Measurements from ENCODE around the gene LRRC47.

Gene LRRC47

DNA sequence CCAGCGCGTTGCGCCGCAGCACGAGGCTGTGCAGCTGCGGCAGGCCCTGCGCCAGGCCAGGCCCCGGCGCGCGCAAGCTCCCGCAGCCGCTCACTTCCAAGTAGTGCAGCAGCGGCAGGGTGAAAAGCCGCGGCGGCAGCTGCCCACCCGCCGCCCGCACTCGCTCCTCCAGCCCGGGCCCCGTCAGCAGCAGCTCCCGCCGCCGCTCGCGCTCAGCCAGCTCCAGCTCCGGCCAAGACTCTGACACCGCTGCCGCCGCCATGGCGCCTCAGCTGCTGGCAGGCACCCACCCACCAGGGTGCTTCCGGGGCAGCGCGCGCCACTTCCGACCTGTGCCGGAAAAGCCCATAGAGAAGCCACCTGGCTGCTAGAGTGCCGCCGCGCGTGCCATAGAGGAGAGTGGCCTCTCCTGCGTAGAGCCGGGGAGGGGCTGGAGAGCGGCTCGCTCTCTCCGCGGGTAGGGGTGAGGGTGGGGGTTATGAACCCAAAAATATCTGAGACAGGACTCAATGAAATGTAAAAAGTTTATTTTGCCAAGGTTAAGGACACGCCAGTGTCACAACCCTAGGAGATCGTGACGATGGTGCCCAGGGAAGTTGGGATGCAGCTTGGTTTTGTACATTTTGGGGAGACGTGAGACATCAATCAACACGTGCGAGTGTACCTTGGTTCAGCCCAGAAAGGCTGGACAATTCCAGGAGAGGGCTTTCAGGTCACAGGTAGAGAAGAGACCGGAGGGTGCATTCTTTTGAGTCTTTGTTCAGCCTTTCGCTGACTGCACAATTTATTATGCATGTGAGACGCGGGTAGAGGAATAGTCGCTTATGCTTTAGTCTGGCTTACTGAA, at the start of gene LRRC47:
TSS of gene LRRC47 (minus strand) at position 284 of the 847 bp plus-strand sequence. CDS start at position 262, 22 bp downstream.
- peak; percentile 15 for DNase-seq

DNA sequence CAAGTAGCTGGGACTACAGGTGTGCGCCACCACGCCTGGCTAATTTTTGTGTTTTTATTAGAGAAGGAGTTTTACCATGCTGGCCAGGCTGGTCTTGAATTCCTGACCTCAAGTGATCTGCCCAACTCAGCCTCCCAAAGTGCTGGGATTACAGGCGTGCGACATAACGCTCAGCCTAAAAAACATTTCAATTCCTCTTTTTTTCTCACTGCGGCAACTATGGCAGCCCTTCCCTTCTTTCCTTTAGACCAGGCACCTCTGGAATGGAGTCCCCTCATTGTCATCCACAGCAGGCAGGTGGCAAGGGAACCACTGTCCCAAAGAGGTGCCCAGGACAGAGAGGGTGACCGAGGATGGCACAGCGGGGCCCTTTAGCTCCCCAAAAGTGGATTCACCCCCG, 46.6 kb upstream of the LRRC47 start:
- no peak for DNase-seq

DNA sequence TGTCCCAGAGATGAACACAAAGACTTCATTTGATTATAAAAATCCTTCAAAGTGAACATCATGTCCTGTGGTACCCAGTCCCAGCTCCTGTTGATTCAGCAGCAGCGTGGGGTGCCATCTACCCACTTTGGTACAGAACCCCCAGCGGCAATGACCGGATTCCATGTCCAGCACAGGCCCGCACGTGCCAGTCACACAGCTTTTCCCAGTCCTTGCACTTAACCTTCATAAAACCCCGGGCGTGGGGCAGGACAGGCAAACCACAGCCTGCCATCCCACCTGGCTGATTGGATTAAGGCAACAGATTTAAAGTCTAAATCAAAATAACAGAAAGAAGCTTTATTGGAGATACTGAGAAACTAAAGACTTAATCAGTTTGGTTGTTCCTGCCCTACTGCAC, 45.2 kb upstream of the LRRC47 start:
- DNase-seq = no peak

DNA sequence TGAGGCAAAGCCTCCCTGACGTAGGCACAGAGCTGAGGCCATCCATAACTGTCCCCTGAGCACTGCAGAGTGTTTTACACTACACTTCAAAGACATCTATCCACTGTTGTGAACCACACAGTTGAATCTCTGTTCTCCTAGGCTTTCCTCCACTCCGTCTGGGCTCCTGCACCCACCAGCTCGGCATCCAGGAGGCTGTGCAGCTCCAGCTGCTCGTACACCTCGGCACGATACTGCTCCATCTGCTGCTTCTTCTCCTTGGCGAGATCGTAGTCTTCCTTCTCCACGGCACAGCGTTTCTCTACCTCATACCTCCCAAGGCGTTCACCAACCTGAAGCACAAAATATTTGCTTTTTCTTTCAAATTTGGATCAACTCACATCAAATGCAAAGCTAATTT, 42.5 kb upstream of the LRRC47 start:
- DNase-seq = no peak

DNA sequence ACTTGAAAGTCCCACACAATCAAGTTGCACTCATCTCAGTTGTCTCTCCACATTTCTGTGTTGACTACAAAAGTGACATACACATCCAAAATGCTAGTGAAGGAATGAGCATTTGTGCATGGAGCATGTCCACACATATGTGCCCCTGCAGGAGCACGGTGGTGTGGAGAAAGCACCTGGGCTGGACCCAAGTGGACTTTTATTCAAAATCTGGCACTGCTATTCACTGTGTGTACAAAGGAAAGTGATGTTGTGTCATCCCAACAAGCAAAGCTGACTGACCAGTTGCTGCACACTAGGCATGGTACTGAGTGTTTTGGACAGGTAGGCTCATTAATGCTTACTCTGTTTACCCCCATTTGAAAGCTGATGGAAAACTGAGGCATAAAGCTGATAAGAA, 41.4 kb upstream of the LRRC47 start:
- DNase-seq = no peak

DNA sequence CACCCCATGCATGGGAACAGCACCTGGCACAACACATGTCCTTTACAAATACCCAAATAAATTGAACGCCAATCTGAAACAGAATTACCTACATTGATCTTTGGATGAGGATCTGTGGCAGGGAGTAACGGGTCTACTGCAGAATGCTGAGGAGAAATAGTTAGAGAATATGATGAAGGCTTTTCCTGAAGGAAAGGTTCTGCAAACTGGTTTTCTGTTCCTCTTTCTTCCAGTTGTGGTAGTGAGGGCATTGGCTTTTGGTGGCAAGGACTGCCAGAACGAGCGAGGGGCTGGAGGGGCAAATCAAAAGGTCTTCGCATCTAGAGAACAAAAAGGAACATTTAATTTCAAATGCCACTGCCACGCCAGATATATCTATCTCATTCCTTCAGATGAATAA, 40.9 kb upstream of the LRRC47 start:
- no peak for DNase-seq

DNA sequence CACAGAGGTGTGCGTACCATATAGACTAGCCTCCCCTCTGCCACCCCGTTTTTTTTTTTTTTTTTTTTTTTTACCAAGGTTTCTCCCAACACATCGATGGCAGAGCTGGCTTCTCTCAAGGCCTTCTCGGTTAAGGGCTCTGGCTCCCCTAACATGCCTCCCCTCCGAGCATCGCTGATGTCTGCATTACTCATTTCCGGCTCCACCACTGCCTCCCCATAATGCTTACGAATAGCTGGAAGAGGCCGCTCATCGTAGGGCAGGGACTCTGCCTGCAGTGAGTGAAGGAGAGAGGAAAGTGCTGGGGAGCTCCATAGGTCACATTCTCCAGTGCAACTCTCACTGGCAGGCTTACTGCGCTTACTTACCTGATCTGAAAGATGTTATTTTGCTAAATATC, 40.1 kb upstream of the LRRC47 start:
- DNase-seq = no peak

DNA sequence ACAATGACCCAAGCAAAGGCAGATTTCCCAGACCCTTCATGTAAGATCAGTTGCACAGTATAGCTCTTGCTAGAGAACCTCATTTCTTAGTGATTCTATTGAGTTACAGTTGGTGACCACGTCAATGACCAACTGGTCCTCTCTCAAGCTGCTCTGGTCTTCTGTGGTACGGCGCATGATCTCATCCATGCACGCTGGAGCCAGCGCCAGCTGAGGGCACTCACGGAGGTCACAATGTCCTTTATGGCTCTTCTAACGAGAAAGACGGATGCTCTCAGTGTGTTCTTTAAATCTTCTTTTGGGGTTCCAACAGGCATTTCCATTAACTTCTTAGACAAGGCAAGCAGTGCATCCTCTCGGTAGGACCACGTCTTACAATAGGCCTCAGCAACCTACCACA, 38.4 kb upstream of the LRRC47 start:
- DNase-seq = no peak

DNA sequence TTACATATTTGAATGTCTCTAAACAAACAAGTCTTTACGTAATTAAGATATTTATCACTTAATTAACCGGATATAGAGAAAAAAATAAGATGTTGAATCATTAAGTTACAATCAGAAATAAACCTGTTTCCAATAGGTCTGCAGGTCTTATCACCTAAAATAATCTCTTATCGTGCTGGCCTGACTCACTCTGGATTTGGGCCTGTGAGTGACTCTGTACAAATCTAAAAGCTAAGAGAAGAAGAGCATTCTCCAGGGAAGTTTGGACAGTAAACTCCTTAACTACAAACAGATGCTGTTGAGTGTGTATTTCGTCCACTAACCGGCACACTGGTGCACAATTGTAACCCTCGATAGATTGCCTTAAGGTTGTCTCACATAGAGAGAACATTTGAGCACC, 35.4 kb upstream of the LRRC47 start:
- DNase-seq = no peak

DNA sequence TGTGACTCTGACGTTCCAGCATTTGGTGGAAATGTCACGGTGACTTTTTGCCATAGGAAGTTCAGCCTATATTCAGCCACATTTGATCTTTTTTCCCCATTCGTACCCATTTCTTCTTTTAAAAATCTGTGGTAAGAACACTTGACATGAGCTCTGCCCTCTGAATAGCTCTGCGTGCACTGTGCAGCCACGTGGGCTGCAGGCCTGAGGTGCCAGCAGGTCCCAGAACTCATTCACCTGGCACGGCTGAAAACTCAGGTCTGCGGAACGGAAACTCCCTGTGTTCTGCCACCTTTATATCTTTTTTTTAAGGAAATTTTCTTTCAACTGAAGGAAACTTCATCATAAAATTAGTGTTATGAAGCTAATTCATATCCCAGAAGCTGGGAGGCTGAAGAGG, 32.1 kb upstream of the LRRC47 start:
- no peak for DNase-seq

DNA sequence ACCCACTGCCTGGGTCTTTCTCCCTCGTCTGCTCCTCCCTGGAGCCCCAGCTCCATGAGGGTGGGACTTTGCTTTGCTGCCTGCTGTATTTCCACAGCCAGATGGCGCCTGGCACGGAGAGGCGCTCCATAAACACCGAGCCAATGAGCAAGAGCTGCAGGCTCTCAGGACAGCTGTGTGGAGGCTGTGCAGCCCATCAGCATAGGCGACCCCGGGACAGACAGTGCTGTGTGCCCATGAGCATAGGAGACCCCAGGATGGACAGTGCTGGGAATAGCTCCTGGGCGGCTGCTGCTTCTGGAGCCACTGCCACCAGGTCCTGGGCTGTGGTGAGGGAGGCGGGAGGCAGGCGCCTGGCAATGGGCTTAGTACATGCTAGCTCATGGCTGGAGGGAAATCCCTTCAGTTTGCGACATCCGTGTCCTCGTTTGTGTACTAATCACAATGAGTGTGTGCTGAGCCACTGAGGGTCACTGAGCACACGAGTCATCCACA, 31.6 kb upstream of the LRRC47 start:
- no peak for DNase-seq

DNA sequence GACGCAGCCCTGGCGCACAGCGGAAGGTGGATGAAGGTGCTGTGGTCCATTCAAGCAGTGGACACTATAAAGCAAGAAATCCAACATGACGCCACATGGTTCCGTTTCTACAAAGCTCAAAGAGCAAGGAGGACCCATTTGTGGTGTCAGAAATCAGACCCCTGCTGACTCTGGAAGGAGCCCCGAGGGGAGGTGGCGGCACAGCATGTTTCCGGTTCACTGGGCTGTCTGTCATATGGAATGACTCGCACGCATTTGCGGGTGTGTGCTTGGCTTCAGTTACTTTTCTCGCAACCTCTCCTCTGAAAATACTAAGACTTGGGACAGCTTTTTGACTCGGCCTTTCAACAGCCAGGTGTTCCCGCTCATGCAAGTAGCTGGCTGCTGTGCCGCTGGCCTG, 29.1 kb upstream of the LRRC47 start:
- no peak for DNase-seq

DNA sequence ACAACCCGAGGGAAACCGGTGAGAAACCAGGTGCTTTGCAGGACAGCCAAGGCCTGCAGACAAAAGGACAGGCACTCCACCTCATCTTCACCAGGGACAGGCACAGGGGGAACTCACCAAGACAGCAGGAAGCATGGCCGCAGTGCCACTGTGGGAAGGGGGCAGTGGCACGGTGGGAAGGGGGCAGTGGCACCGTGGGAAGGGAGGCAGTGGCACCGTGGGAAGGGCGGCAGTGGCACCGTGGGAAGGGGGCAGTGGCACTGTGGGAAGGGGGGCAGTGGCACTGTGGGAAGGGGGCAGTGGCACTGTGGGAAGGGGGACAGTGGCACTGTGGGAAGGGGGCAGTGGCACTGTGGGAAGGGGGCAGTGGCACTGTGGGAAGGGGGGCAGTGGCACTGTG, 28.4 kb upstream of the LRRC47 start:
- no peak for DNase-seq

DNA sequence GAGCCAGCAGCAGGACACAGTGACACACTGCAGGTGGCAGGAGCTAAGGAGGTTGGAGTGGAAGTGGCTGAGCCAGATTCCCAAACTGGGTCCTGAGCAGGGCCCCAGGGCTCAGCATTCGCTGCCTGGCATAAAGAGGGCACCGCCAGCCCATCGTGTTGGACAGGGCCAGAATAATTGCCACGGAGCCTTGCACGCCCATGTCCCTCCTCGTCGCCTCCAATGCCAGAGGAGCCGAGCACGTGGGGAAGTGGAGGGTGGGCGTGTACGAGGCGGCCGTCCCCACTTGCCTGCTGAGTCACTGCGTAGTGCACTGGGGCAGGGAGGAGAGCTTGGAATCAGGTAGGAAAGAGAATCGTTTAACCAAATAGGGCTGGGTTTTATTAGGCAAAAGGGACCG, 26.1 kb upstream of the LRRC47 start:
- DNase-seq = no peak

DNA sequence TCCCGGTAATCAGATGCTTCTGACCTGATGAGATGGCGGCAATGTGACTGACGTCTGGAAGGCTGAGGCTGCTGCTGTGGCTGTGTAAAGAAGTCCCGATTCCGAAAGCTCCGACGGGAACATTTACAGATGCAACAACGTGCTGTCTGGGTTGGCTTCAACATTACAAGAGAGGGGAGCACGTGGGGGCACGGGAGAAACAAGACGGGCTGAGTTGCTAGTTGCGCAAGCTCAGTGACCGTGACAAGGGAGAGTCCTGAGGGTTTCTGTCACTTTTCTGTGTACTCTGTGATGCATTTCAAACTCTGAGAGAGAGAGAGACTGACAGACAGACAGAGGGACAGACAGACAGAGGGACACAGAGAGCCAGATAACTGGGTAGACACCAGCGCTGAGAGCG, 25.6 kb upstream of the LRRC47 start:
- no peak for DNase-seq

DNA sequence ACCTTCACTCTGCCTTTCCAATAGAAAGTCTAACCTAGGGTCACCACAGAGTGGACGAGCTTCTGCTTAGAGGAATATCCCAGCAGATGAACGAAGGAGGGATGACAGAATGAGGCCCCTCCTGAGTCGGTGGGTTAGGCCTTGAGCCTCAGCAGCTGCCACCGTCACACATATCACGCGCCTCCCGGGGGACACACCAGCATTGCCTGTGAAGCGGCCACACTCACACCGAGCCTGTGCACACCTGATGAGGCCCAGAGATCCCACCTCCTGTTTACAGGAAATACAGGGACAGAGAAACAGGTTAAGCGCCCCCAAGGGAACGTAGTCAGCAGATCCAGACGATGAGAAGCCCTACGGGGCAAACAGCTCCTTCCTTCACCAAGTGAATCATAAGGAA, 25.1 kb upstream of the LRRC47 start:
- peak; percentile 22 for DNase-seq

DNA sequence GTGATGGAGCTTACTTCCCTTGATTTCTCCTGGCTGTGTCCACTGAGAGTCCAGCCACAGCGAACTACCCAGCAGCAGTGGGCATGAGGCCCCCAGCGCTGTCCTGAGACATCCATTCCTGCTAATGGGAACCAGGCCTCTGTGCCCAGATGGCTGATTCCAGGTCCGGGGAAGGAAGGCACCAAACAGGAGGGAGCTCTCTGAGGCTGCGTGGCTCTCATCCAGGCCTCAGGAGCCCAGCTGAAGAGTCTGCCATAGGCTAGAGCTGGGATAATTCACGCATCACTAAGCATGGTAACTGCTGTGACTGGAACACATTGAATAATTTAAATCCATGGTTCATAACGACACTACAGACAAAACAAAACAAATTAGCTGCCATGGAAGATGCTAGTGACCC, 24.7 kb upstream of the LRRC47 start:
- peak; percentile 61 for DNase-seq

DNA sequence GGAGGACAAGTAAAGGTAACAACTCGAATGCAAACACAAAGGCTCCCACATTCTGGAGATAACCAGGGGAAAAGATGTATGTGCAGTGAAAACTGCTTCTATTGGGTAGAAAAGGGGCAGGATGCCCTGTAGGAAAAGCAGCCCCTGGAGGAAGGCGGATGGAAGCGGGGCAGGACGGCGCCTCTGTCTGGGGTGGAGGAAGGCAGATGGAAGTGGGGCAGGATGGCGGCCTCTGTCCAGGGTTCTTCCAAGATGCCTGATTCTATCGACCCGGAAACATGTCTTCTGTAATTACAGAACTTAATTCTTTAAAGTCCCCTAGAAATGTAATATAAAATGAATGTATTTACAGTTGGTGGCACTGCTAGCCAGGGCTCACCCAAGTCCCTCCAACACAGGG, 24.0 kb upstream of the LRRC47 start:
- DNase-seq = no peak

DNA sequence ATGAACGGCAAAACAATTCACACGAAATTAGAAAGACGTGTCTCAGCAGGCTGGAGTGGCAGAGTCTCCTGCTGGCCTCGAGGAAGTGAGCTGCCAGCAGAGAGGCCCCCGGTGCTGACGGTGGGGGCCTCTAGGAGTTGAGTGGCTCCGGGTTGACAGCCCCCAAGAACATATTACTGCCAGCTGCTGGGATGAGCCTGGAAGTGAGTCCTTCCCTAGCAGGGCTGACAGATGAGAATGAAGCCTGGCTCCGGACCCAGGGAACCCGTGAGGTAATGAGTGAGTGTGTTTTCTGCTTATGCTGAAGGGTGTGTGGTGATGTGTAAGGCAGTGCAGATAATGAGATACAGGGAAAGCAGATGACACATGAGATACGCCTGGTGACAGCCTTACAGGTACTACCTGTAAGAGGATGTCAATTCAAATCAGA, 23.5 kb upstream of the LRRC47 start:
- peak; percentile 15 for DNase-seq

DNA sequence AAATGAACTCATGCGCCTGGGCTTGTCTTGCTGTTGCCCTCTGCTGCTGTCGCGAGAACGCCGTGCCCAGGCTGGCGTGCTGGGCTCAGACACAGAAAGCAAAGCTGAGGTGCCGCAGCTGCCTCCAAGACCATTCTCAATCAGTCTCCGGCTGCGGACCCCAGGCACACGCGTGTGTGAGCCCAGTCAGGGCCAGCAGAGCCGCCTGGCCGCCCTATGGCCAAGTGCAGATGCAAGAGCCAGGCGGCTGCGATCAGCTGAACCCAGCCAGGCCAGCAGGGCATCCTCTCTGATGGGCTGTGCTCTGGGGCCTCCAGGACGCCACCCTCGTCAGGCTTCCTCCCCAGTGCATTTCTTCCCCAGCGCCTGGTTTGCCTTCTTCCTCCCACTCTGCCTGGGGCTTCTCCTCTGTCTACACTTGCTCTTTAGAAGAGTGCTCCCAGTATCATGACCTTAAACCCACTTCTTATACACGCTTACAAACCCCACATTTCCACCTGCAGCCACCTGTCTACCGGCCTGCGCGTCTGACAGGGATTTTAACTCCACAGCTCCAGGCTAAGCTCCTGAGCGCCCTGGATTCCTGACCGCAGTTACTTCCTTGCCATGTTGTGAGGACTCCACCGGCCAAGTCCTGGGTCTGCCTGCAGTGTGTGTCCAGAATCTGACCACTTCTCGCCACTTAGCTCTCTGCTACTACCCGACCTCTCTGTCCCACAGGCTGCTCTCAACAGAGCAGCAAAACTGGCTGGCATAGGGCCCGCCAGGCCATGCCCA, 21.7 kb upstream of the LRRC47 start:
- no peak for DNase-seq

DNA sequence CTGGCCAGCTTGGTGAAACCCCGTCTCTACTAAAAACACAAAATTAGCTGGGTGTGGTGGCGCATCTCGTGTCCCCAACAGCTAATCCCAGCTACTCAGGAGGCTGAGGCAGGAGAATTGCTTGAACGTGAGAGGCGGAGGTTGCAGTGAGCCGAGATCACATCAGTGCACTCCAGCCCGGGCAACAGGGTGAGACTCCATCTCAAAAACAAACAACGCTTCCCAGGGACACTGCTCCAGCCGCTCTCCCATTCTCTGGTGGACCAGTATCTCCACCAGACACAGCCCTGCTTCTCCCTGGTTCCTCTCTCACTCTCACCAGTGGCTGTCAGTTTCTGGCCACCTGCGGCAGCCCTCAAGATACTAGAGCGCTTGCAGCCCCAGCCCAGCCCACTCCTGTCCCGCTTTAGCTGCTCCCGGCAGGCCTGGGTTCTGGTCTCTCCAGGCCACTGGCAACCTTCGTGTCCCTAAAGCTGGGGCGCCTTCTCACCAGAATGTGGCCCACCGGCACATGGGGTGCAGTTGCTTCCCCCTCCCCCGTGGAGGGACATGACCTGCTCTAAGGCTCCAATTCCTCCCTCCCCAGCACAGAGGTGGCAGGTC, 20.9 kb upstream of the LRRC47 start:
- DNase-seq = no peak

DNA sequence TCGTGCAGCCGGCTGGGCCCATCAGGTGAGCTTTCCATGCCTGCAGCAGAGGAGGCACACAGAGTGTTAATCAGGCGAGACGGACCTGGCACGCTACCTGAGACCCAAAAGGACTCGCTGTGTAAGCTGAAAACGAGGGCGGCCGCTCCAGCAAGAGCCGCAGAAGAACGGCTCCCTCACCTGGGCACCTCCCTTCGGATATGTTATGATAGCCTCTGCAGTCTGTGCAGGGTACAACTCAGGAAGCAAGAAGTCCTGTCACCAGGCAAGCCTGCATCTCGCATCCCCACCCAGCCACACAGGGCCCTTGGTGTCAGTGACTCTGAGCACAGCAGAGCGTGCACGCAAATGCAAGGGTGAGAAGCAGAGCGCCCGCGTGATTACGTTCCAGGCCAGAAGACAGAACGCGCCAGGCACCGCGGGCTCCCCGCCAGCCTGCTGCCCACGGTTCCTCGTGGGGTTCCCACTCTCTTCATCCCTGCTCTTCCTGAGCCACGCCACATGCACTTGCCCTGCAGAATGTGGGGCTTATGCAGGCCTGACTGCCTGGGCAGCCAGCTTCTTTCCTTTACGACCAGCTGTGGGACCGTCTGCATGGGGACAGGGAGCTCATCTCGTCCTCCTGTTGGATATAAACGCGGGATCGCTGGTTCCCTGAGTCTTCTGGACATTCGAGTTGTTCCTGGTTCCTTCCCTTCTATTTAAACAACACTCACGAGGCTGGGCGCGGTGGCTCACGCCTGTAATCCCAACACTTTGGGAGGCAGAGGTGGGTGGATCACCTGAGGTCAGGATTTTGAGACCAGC, 20.2 kb upstream of the LRRC47 start:
- no peak for DNase-seq
